Pancreas (tissue), 10 donors: ENCODE measurements around the gene MEGF6. TPM values are rescaled to one million over a fixed set of nuclear protein-coding genes. Genes with fewer than 3 reads are reported as not detected.
A peak's percentile ranks its signal among the peaks of the same experiment; 100 is the strongest.
"Not testable (repeated sequence)": the region's sequence is repeated elsewhere in the genome, so short reads cannot be mapped to it uniquely, and the experiment has no call there.

ENCODE experiments used
- ATAC-seq, 4 donors: fragments of 200-7000 bp; cut with Tn5 transposase; one replicate each; pipeline versions ENCODE4 v1.8.0 to v1.9.1; 2020; ENCODE audit warnings: mild to moderate bottlenecking in 4 of 4, moderate library complexity in 4 of 4
- DNase-seq, 6 donors: peaks; one replicate each; pipeline ENCODE4 v3.0.0-alpha.2; 2020
- FAIRE-seq: peaks from 2 replicates; lab custom pipeline; 2012; peaks lifted over from hg19 to GRCh38; lab: Jason Lieb, UNC
- H3K27ac ChIP-seq, 4 donors: fragments of 200-600 bp; sonication (generic); 1 replicate in 3 of 4; 2 replicates in 1 of 4; pipeline versions ENCODE4 v1.5.0 to v1.8.0; 2020
- H3K27me3 ChIP-seq, 4 donors: fragments of 200-600 bp; one replicate each; pipeline ENCODE4 v1.8.0; 2021
- H3K36me3 ChIP-seq, 3 donors: fragments of 200-600 bp; sonication (generic) in 1 of 3; one replicate each; pipeline versions ENCODE4 v1.5.0 to v1.8.0; 2020 to 2021
- H3K4me1 ChIP-seq, 3 donors: fragments of 200-600 bp; one replicate each; pipeline ENCODE4 v1.8.0; 2021
- H3K4me3 ChIP-seq, 4 donors: fragments of 200-600 bp; sonication (generic) in 2 of 4; one replicate each; pipeline versions ENCODE4 v1.5.0 to v1.8.0; 2020 to 2021
- H3K9me3 ChIP-seq, 4 donors: fragments of 200-600 bp; one replicate each; pipeline ENCODE4 v1.8.0; 2021
- WGBS, 2 donors: extraction: QIAGEN DNeasy Blood & Tissue Kit; methylation state at CpG; one replicate each; pipeline ENCODE4 v1.1.7; 2013; 5-methylcytosine and 5-hydroxymethylcytosine counted together
- intact Hi-C, 3 donors: fragments of 100-400 bp; cut with DNase I; formaldehyde crosslinking; loops; one replicate each; pipeline versions ENCODE4 v1.11.1 to v1.14.2; 2022
- polyA plus RNA-seq, 2 donors: library from polyadenylated mRNA; stranded (reverse); fragments of 200-250 nt; gene quantifications; one replicate each; pipeline ENCODE4 v1.2.3, GENCODE V29; 2013
- total RNA-seq, 6 donors: library from RNA; stranded (reverse); fragmentation: NEBNext Ultra II Directional in 4 of 6; extraction: Animal tissue kit (Norgen Biotek cat#: 25700) in 4 of 6; gene quantifications; one replicate each; pipeline versions ENCODE4 v1.2.1 to v1.2.4, GENCODE V29; 2021 to 2023
- TF ChIP-seq, protein P1 (sequence below), 4 donors: fragments of 200-600 bp; sonication (generic) in 3 of 4; IDR thresholded peaks; one replicate each; pipeline versions ENCODE4 v1.5.0 to v1.8.0; 2021; ENCODE audit warnings: antibody characterized with exemption in 4 of 4
- donor health status: healthy with polysubstance abuse.
- donor health status: DM: no; HTN: no; CAD: no; lungs with moderate emphysema.
- donor health status: DM: no; HTN: no; CAD: no.
- donor health status: control.
- donor health status: control.
- donor health status: Bipolar disorder and iron deficiency.
- donor health status: DM: yes; HTN: yes; CAD: no.
- donor health status: DM: no; HTN: no; CAD: no.
- donor health status: DM: no; HTN: no; CAD: no.
- donor health status: DM: yes; HTN: yes; CAD: no.

MEGF6 gene
- total and polyA plus RNA-seq, 8 donors = 2.6 to 20.0 (median 8.4) TPM

DNA sequence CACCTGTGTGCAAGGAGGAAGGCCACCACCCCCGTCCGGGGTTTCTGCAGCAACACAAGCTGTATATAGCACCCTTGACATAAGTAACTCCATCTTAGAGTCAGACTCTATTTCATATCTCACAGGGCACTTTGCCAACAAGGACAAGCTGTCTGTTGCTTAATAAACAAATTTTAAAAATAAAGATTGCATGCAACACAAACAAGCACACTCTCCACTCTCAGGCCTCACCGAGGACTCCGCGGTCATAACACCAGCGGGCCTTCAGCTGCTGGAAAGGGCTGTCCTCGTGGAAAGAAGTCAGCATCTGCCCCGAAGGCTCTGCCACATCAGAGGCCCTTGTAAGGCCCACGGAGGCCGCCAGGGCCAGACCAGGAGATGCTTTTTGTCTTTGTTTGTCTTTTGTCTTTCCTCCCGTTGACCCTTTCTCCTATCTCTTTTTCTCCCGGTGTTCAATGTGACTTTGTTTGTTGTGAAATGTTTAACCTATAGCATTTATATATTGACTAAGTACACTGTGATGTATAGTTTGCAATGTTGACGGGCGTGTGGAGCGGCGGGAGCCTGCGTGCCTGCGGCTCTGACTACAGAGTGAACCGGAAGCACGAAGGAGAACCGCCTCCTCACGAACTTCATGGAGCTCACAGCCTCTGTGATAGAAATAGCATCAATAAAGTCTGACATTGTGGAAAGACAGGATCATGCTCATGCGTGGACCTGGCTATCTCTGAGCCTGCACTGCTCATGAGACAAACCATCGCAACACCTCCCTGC is 24.1 kb downstream of the MEGF6 start:
- no peak for DNase-seq
- intact Hi-C loops = no loop called here

DNA sequence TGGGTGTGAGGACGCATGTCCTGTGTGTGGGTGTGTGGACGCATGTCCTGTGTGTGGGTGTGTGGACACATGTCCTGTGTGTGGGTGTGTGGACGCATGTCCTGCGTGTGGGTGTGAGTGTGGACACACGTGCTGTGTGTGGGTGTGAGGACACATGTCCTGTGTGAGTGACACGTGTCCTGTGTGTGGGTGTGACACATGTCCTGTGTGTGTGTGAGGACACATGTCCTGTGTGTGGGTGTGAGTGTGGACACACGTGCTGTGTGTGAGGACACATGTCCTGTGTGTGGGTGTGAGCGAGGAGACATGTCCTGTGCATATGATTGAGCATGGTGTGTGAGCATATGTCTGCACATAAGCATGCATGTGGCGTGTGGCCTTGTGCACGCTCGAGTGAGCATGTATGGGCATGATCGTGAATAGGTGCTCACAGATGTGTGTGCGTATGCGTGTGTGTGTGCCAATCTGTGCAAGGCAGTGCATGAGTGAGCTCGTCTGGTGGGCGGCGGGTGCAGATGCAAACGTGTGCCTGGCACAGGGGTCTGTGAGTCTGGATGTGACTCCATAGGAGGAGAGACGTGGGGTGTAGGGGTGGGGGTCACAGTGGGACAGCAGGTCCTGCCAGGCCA is 25.3 kb downstream of the MEGF6 start:
- DNase-seq = no peak
- H3K4me1 ChIP-seq = no peaks in the 10 kb centered on the region
- no peaks in the 10 kb centered on the region for H3K36me3 ChIP-seq
- no peak overlapping the region for H3K4me3 ChIP-seq
- TF ChIP-seq, protein P1, sequence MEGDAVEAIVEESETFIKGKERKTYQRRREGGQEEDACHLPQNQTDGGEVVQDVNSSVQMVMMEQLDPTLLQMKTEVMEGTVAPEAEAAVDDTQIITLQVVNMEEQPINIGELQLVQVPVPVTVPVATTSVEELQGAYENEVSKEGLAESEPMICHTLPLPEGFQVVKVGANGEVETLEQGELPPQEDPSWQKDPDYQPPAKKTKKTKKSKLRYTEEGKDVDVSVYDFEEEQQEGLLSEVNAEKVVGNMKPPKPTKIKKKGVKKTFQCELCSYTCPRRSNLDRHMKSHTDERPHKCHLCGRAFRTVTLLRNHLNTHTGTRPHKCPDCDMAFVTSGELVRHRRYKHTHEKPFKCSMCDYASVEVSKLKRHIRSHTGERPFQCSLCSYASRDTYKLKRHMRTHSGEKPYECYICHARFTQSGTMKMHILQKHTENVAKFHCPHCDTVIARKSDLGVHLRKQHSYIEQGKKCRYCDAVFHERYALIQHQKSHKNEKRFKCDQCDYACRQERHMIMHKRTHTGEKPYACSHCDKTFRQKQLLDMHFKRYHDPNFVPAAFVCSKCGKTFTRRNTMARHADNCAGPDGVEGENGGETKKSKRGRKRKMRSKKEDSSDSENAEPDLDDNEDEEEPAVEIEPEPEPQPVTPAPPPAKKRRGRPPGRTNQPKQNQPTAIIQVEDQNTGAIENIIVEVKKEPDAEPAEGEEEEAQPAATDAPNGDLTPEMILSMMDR (IDR thresholded peaks at IDR 0.05) = no peak
- 80 to 86% methylated on average over 19 of the region's 19 CpGs for WGBS, 2 donors
- no peak for ATAC-seq
- intact Hi-C loops = no loop called here
- no peaks in the 10 kb centered on the region for H3K9me3 ChIP-seq
- no peak overlapping the region for H3K27ac ChIP-seq
- FAIRE-seq = no peak
- no peaks in the 10 kb centered on the region for H3K27me3 ChIP-seq

More for the DNA sequence above, 24.1 kb downstream of the MEGF6 start:
- WGBS, 2 donors = 68 to 70% methylated on average over 24 of the region's 24 CpGs
- no peak overlapping the region for H3K4me3 ChIP-seq
- H3K27ac ChIP-seq = no peak overlapping the region
- TF ChIP-seq, protein P1 (IDR thresholded peaks at IDR 0.05) = no peak
- FAIRE-seq = no peak
- no peaks in the 10 kb centered on the region for H3K4me1 ChIP-seq
- H3K9me3 ChIP-seq = no peaks in the 10 kb centered on the region
- H3K36me3 ChIP-seq = no peaks in the 10 kb centered on the region
- no peaks in the 10 kb centered on the region for H3K27me3 ChIP-seq
- ATAC-seq = no peak

- H3K27ac ChIP-seq, H3K9me3 ChIP-seq, H3K36me3 ChIP-seq, intact Hi-C loops, H3K27me3 ChIP-seq, FAIRE-seq, DNase-seq, H3K4me1 ChIP-seq, H3K4me3 ChIP-seq, ATAC-seq: not testable (repeated sequence)
- WGBS, 2 donors = 44 to 57% methylated on average over 6 of the region's 6 CpGs
These were observed 25.9 kb downstream of the MEGF6 start for GRCh38 chr1:3585353-3585868.

GRCh38 chr1:3584915-3585314 is 26.4 kb downstream of the MEGF6 start:
- H3K4me1 ChIP-seq = no peaks in the 10 kb centered on the region
- no peaks in the 10 kb centered on the region for H3K27me3 ChIP-seq
- H3K36me3 ChIP-seq = no peaks in the 10 kb centered on the region
- H3K4me3 ChIP-seq = no peak overlapping the region
- intact Hi-C loops = no loop called here
- WGBS, 2 donors = 64 to 79% methylated on average over 7 of the region's 7 CpGs
- TF ChIP-seq, protein P1 (IDR thresholded peaks at IDR 0.05) = no peak
- FAIRE-seq (no peak), ATAC-seq (no peak), DNase-seq (no peak)
- no peak overlapping the region for H3K27ac ChIP-seq
- no peaks in the 10 kb centered on the region for H3K9me3 ChIP-seq

GRCh38 chr1:3583751-3584150 is 27.6 kb downstream of the MEGF6 start:
- H3K27ac ChIP-seq, H3K4me3 ChIP-seq, FAIRE-seq, H3K9me3 ChIP-seq, H3K36me3 ChIP-seq, H3K4me1 ChIP-seq, DNase-seq, H3K27me3 ChIP-seq, intact Hi-C loops: not testable (repeated sequence)
- 51 to 73% methylated on average over 16 to 19 of the region's 21 CpGs for WGBS, 2 donors
- peak in 1 of 4 donors; percentile 40 for ATAC-seq
